22Rv1 (cell line): ENCODE results near the gene EMX2.

Experiments used
- ZFX ChIP-seq: fragments of 450-650 bp; IDR thresholded peaks from 2 replicates; pipeline ENCODE4 v1.6.1; 2017; ENCODE audit warnings: antibody characterized with exemption, borderline replicate concordance
- TF ChIP-seq, protein P1 (sequence below): fragments of 450-650 bp; IDR thresholded peaks from 2 replicates; pipeline ENCODE4 v1.5.1; 2017; ENCODE audit warnings: mild to moderate bottlenecking

DNA sequence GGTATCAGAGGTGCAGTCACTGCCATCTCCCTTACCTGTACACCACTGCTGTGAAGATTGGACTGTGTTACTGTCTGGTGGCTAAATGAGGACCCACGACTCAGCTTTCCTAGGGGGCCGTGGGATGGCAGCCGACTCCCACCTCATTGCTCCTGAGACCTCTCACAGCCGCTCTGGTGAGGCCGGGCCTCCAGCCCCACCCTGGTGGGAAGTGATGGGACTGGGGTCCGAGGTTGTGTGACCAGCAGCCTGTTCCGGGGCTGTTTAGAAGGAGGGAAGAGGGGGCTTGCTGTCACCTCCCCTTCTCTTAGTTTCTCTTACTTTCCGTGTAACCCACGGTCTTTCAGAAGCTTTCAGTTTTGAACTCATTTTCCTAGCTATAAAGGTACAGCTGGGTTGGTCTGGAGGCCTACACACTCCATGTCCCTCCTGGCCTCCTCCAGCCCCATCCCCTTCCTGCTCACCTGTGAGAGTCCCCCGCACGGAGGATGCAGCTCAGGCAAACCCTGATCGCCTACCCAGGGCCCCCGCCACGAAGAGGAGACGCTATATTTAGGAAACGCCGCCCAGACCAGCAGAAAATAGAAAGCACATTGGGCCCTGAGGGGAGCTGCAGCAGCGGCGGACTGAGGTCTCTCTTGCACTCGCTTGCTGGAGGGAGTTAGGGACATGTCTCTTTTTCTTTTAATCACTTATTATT, 4.6 kb downstream of the EMX2 start:
- TF ChIP-seq, protein P1, sequence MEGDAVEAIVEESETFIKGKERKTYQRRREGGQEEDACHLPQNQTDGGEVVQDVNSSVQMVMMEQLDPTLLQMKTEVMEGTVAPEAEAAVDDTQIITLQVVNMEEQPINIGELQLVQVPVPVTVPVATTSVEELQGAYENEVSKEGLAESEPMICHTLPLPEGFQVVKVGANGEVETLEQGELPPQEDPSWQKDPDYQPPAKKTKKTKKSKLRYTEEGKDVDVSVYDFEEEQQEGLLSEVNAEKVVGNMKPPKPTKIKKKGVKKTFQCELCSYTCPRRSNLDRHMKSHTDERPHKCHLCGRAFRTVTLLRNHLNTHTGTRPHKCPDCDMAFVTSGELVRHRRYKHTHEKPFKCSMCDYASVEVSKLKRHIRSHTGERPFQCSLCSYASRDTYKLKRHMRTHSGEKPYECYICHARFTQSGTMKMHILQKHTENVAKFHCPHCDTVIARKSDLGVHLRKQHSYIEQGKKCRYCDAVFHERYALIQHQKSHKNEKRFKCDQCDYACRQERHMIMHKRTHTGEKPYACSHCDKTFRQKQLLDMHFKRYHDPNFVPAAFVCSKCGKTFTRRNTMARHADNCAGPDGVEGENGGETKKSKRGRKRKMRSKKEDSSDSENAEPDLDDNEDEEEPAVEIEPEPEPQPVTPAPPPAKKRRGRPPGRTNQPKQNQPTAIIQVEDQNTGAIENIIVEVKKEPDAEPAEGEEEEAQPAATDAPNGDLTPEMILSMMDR = no peak
- TF ChIP-seq ZFX = no peak
